HepG2 (cell line): Measurements from ENCODE around the gene PADI4. TPM values are rescaled to one million over a fixed set of nuclear protein-coding genes. Genes with fewer than 3 reads are reported as not detected.

Experiments
- ATAC-seq: fragments of 200-7000 bp; cut with Tn5 transposase; 3 replicates; pipeline ENCODE4 v1.9.1; 2020; ENCODE audit warnings: mild to moderate bottlenecking, moderate library complexity
- BruUV-seq: library from RNA; stranded (reverse); fragments of 400-500 nt; replicated peaks from 2 replicates; lab custom pipeline; 2021; lab: Mats Ljungman, UMichigan
- CTCF ChIA-PET: fragments of 300-600 bp; formaldehyde crosslinking; extraction: SDS; loops from one replicate; lab custom pipeline; 2021; ENCODE audit warnings: low total read pairs, inconsistent platforms, low intra/inter-chr PET ratio; lab: Yijun Ruan, JAX
- POLR2A ChIA-PET: fragments of 350-600 bp; sonication (Branson Sonifier 250); formaldehyde crosslinking; loops from one replicate; lab custom pipeline; 2020; ENCODE audit warnings: antibody characterized with exemption, inconsistent platforms; lab: Yijun Ruan, JAX
- DNase-seq: peaks from one replicate; pipeline ENCODE4 v3.0.0-alpha.2; 2015; ENCODE audit warnings: low spot score
- FAIRE-seq: peaks from 3 replicates; lab custom pipeline; 2011; peaks lifted over from hg19 to GRCh38; lab: Jason Lieb, UNC
- H2AFZ ChIP-seq: one replicate; pipeline ENCODE4 v1.6.1; 2011; ENCODE audit warnings: low read length, inconsistent platforms
- H3K27ac ChIP-seq: fragments of 300-600 bp; 3 replicates; pipeline ENCODE4 v1.8.0; 2011; ENCODE audit warnings: mixed run types, mild to moderate bottlenecking, mixed read lengths, low read length, inconsistent platforms; ENCODE audit not compliant: insufficient read depth; ENCODE audit errors: extremely low read length
- H3K27me3 ChIP-seq, 2 experiments: fragments of 200-600 bp in 1 of 2; 2 replicates in 1 of 2; 3 replicates in 1 of 2; pipeline versions ENCODE4 v1.6.0 to v1.8.0; 2011; ENCODE audit warnings: low read length in 2 of 2, mild to moderate bottlenecking in 2 of 2, moderate library complexity in 2 of 2, inconsistent platforms in 1 of 2; ENCODE audit not compliant: insufficient read depth in 2 of 2, control insufficient read depth in 1 of 2
- H3K36me3 ChIP-seq, 2 experiments: fragments of 200-600 bp in 1 of 2; replicated peaks in 1 of 2; 2 replicates in 1 of 2; 3 replicates in 1 of 2; pipeline versions ENCODE4 v1.5.1 to v1.8.0; 2011; ENCODE audit warnings: low read length in 2 of 2, inconsistent platforms in 1 of 2; ENCODE audit not compliant: insufficient read depth in 2 of 2, control insufficient read depth in 1 of 2
- H3K4me1 ChIP-seq: 2 replicates; pipeline ENCODE4 v1.5.1; 2012; ENCODE audit warnings: low read length, inconsistent platforms; ENCODE audit not compliant: insufficient read depth
- H3K4me2 ChIP-seq: 2 replicates; pipeline ENCODE4 v1.6.0; 2011; ENCODE audit warnings: low read depth, low read length, inconsistent platforms
- H3K4me3 ChIP-seq, 3 experiments: fragments of 200-600 bp in 1 of 3; sonication (generic), shearing (Covaris generic) in 1 of 3; replicated peaks in 1 of 3; 2 replicates each; pipeline ENCODE4 v1.5.1; 2011 to 2016; ENCODE audit warnings: low read length in 3 of 3, inconsistent platforms in 2 of 3, low read depth in 2 of 3, mild to moderate bottlenecking in 2 of 3, control low read depth in 1 of 3, mixed read lengths in 1 of 3; ENCODE audit not compliant: insufficient read depth in 1 of 3
- H3K79me2 ChIP-seq: one replicate; pipeline ENCODE4 v1.6.1; 2011; ENCODE audit warnings: low read length, inconsistent platforms; ENCODE audit not compliant: insufficient read depth
- H3K9ac ChIP-seq: 2 replicates; pipeline ENCODE4 v1.6.0; 2011; ENCODE audit warnings: mild to moderate bottlenecking, low read depth, low read length, inconsistent platforms; ENCODE audit not compliant: insufficient read depth
- H3K9me3 ChIP-seq: 2 replicates; pipeline ENCODE4 v1.5.1; 2012; ENCODE audit warnings: mild to moderate bottlenecking, low read length
- H4K20me1 ChIP-seq: 2 replicates; pipeline ENCODE4 v1.6.0; 2011; ENCODE audit warnings: inconsistent platforms, mild to moderate bottlenecking, low read length, moderate library complexity; ENCODE audit not compliant: insufficient read depth
- CENPBD1 ChIP-seq: sonication (generic); formaldehyde crosslinking; IDR thresholded peaks from 2 replicates; pipeline ENCODE4 v1.8.0; 2022; ENCODE audit warnings: missing genetic modification reagents, low read depth, mild to moderate bottlenecking, borderline replicate concordance
- CSRNP2 ChIP-seq: sonication (generic); formaldehyde crosslinking; conservative IDR thresholded peaks from 2 replicates; pipeline ENCODE4 v1.8.0; 2022; ENCODE audit warnings: low read depth, missing genetic modification reagents
- GATAD2A ChIP-seq: IDR thresholded peaks from 2 replicates; pipeline ENCODE4 v1.6.1; 2016
- HNRNPL ChIP-seq: fragments of 200-400 bp; formaldehyde crosslinking; IDR thresholded peaks from 2 replicates; pipeline ENCODE4 v1.6.1; 2017; ENCODE audit warnings: mild to moderate bottlenecking, low read depth, low read length
- JDP2 ChIP-seq: sonication (generic); formaldehyde crosslinking; IDR thresholded peaks from 2 replicates; pipeline ENCODE4 v1.8.1; 2022; ENCODE audit warnings: missing genetic modification reagents, borderline replicate concordance
- KDM5B ChIP-seq: sonication (generic); formaldehyde crosslinking; IDR thresholded peaks from 2 replicates; pipeline ENCODE4 v1.4.0; 2020; ENCODE audit warnings: missing genetic modification reagents, mild to moderate bottlenecking, borderline replicate concordance
- MAX ChIP-seq: IDR thresholded peaks from 2 replicates; pipeline ENCODE4 v1.6.1; 2012; ENCODE audit warnings: inconsistent platforms
- MYPOP ChIP-seq: sonication (generic); formaldehyde crosslinking; IDR thresholded peaks from 2 replicates; pipeline ENCODE4 v1.8.1; 2023; ENCODE audit warnings: mild to moderate bottlenecking, moderate library complexity, missing genetic modification reagents
- ZFP82 ChIP-seq: sonication (generic); formaldehyde crosslinking; IDR thresholded peaks from 2 replicates; pipeline ENCODE4 v1.5.1; 2020; ENCODE audit warnings: mild to moderate bottlenecking, missing genetic modification reagents, borderline replicate concordance
- ZNF280D ChIP-seq: sonication (generic); formaldehyde crosslinking; IDR thresholded peaks from 2 replicates; pipeline ENCODE4 v1.5.1; 2020; ENCODE audit warnings: mild to moderate bottlenecking, missing genetic modification reagents
- WGBS: methylation state at CpG from one replicate; pipeline ENCODE4 v1.1.6; 2017; ENCODE audit warnings: low lambda C conversion rate; 5-methylcytosine and 5-hydroxymethylcytosine counted together
- in situ Hi-C: cut with HindIII; loops from 2 replicates; pipeline ENCODE4 v1.10.0; 2017; ENCODE audit warnings: low pct_unique_long_range_greater_than_20kb; ENCODE audit not compliant: extremely low pct_ligation_motif_present
- intact Hi-C: fragments of 100-400 bp; cut with micrococcal nuclease; formaldehyde crosslinking; loops from one replicate; pipeline ENCODE4 v1.10.0; 2022; ENCODE audit not compliant: unreplicated experiment
- polyA plus RNA-seq, 8 experiments: library from polyadenylated mRNA; depleted of rRNA in 3 of 8; stranded (reverse) in 7 of 8; unstranded in 1 of 8; fragments of >200 nt; fragmentation: Illumina TruSeq in 4 of 8; extraction: Trizol in 4 of 8; gene quantifications; 2 replicates each; pipeline versions ENCODE4 v1.2.1 to v1.2.3, GENCODE V29; 2011 to 2016; ENCODE audit warnings: low read depth in 4 of 8, missing spikeins in 1 of 8, mixed read lengths in 1 of 8; ENCODE audit not compliant: insufficient read depth in 1 of 8
- total RNA-seq, 5 experiments: library from RNA; depleted of rRNA; stranded (reverse); fragments of >200 nt; fragmentation: Illumina TruSeq; extraction: Trizol; gene quantifications; 2 replicates each; pipeline ENCODE4 v1.2.3, GENCODE V29; 2016; ENCODE audit warnings: low read depth in 1 of 5

PADI4 gene
- total and polyA plus RNA-seq, 2 of the 13 experiments (the other 11 are each of a cell fraction or from before 2014, with no cell fraction given), result 0.04 TPM

GRCh38 chr1:17313530-17314309, 5.7 kb downstream of the PADI4 start:
- no peaks in the 10 kb centered on the region for H3K79me2 ChIP-seq
- CTCF ChIA-PET, result no interaction called here
- BruUV-seq, result no TSS peak
- no peaks in the 10 kb centered on the region for H3K9me3 ChIP-seq
- no peak overlapping the region for H3K27ac ChIP-seq
- DNase-seq, result no peak
- WGBS, result 17% methylated on average over 8 of the region's 9 CpGs
- H3K9ac ChIP-seq, result no peak overlapping the region
- H3K36me3 ChIP-seq, result no peaks in the 10 kb centered on the region
- no peak overlapping the region for H3K4me2 ChIP-seq
- no peak for FAIRE-seq
- H4K20me1 ChIP-seq, result no peaks in the 10 kb centered on the region
- no peak for ATAC-seq
- peaks cover 3 to 4% of the 10 kb centered on the region in 2 experiments; a peak in 1 of 5 replicates for H3K27me3 ChIP-seq
- no peak for TF ChIP-seq CENPBD1
- no peak for TF ChIP-seq ZFP82
- no peak for TF ChIP-seq JDP2 (CRISPR knock-in tag)
- no peak for TF ChIP-seq CSRNP2 (CRISPR knock-in tag)
- TF ChIP-seq HNRNPL, result no peak
- no peak for TF ChIP-seq MAX
- TF ChIP-seq GATAD2A (CRISPR knock-in tag), result no peak
- no peak for TF ChIP-seq ZNF280D (CRISPR knock-in tag)
- no peak for TF ChIP-seq KDM5B (CRISPR knock-in tag)
- TF ChIP-seq MYPOP (CRISPR knock-in tag), result no peak
- TF ChIP-seq, all 625 proteins: peak for 0
- intact Hi-C loops, result no loop called here
- Histone ChIP-seq H3K4me1 (no peaks in the 10 kb centered on the region), H3K4me3 (no peak overlapping the region), H2AFZ (no peak overlapping the region)
- in situ Hi-C loops, result no loop called here
- POLR2A ChIA-PET, result no interaction called here
